HG02678 (cell line): Measurements from ENCODE around the gene TTLL8.

ENCODE experiments used
- ATAC-seq: cut with Tn5 transposase; IDR thresholded peaks from one replicate; pipeline ENCODE4 v1.9.1; 2021; ENCODE audit warnings: mild to moderate bottlenecking, moderate library complexity; ENCODE audit not compliant: unreplicated experiment

TTLL8 gene

DNA sequence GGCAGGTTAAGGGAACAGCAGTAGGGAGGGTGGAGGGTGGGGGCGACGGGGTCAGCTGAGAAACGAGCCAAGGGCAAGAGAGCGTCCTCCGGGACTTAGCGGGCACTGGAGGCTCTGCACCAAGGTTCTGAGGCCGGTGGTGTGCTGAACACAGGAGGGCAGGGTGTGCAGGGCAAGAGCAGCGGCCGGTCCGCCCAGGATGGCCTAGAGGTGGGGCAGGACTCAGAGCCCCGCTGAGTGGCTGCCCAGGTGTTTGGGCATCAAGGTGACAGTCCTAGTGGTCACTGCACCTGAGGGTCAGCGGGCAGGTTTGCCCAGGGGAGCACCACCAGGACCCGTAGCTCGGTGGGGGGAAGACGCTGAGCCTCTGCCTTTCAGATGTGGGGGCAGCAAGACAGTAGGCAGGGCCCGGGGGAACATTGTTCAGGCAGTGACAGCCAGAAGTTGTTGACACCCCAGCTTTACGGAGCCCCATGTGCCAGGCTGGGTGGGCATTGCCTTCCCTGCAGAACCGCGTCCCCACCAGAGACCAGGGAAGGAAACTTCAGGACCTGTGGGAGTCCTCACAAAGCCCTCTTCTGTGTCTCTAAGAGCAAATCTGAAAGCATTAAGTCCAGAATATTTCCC is 4.5 kb upstream of the TTLL8 start:
- ATAC-seq, result no peak

DNA sequence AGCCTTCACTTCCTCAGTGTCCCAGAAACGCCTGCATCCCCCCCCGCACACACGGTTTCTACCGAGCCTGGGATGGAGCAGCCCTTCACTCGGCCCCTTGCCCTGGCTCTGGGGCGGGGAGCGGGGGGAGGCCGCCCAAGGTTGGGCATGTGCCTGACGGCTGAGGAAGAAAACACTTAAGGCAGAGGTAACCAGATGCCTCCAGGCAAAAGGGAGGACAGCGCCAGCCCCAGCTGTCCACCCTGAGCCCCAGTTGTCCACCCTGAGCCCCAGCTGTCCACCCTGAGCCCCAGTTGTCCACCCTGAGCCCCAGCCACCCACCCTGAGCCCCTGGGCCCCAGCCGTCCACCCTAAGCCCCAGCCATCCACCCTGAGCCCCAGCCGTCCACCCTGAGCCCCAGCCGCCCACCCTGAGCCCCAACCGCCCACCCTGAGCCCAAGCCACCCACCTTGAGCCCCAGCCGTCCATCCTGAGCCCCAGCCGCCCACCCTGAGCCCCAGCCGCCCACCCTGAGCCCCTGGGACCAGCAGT is 3.8 kb upstream of the TTLL8 start:
- no peak for ATAC-seq

DNA sequence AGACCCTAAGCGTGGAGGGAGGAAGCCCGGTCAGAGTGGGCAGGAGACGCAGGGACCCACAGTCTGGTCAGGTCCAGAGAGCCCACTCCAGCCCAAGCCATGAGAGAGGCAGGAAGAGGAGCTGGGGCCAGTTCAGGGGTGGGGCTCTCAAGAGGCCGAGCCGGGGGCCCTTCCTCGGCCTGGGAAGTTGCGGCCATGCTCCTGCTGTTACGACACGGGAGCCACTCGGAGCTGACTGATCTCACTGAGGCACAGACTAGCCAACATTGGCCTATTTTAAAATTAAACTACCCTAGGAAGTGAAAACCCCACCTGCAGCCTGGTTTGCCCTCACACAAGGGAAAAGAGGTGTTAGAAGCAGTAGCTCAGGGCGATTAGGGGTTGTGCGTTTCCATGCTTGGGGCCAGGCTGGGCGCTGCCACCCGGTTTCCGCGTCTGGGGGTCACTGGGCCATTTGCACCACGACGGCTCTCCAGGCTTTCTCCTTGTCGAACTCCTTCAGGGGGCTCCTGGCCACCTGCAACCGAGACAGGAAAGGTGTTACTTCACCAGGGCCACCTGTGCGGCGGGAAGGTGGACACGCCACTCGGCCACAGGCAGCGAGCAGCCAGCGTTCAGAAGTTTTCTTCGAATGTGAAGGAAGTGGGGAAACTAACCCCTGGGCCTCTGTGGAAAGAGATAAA is 3.2 kb upstream of the TTLL8 start:
- ATAC-seq, result no peak

DNA sequence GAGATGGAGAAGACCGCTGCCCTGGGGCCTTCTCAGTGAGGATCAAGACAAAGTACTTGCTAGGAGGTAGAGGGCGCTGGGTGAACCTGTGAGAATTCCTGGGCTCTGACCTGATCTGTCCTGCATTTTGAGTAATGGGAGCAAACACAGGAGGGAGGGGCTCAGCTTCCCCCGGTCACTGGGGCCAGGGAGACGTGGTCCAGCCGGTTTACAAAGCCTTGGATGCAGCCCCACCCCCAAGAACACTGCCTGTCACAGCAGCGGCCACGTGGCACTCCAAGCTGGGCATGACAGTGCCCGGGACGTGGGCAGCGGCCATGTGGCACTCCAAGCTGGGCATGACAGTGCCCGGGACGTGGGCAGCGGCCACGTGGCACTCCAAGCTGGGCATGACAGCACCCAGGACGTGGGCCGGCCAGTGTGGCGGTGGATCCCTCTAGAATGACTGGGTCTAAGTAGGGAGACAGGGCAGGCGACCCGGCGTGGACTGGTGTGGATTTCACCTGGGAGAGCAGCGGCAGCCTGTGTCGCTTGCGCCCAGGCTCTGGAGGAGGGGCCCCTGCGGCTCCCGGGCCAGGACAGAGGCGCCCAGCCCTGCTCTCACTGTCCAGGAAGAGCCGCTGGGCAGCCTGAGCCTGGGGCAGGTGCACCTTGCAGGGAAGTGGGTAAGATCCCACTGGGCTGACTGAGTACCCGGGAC is 2.5 kb upstream of the TTLL8 start:
- no peak for ATAC-seq

DNA sequence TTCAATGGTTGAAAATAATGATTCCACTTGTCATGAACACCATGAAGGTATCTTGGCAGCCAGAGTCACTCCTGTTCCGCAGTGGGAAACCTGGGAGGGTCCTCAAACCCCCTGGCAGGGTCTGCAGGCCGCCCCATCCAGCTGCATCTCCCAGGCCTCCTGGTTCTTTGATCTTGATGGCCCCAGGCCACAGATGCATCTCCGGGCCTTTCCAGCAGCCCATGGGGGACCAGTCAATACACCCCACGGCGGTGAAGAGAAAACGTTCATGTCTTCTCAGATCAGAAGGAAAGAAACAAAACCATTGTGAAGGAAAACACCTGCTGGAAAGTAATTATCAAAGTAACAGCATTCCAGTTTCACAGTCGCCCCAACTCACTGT is 1.8 kb upstream of the TTLL8 start:
- ATAC-seq, result no peak

DNA sequence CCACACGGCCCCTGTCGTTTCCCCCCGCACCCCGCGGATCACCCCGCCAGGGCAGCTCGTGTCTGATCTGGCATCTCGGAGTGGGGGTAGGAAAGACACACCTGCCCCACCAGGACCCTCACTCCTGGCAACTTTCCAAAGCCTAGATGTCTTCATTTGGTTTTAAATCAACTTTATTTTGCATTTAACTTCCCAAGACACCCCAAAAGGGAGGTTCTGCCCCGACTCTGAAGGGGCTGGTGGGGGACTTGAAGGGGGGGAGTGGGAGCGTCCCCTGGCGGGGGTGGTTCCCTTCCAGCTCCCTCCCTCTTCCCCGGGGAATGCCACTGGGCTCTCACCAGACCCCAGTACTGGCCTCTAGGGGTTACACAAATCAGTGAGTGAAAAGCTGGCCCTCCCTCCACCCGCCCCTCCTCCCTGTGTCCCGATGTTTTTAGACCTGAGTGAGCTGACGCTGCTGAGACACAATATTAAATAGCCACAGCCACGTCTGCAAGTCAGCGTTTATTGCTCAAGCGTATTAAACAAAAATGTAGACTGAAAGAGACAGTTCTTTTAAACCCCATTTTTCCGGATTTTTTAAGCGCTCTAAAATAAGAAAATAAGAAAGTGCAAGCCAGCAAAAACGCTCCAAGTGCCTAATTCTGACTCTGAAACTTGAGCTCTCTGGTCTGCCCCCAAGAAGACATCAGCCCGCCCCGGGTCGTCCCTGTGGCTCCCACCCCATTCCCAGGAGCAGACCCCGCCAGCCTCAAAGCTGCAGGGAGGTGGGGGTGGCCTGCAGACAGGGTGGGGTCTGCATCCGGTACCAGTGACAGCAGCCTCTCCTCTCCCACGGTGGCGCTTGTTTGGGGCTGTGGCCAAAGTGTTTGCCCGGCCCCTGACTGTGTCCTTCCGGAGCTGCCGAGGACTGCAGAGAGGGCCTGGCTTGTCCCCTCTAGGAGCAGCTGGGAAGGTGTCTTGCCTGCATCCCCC is 1.1 kb upstream of the TTLL8 start:
- ATAC-seq, result no peak

DNA sequence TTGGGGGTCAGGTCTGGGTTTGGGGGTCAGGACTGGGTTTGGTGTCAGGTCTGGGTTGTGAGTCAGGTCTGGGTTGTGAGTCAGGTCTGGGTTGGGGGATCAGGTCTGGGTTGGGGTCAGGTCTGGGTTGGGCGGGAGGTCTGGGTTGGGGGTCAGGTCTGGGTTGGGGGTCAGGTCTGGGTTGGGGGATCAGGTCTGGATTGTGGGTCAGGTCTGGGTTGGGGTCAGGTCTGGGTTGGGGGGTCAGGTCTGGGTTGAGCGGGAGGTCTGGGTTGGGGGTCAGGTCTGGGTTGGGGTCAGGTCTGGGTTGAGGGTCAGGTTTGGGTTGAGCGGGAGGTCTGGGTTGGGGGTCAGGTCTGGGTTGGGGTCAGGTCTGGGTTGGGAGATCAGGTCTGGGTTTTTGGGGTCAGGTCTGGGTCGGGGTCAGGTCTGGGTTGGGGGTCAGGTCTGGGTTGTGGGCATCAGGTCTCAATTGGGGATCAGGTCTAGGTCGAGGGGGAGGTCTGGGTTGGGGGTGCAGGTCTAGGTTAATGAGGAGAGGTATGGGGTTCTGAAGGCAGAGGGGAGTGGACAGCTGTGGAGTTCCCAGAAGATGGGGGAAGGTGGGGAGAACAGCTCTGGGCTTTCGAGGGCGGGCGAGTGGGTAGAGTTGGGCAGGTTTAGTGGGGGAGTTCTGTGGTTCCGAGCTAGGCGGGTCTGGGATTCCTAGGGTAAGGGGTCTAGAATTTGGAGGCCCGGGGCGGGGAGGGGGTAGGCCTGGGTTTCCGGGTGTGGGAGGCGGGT is 629 bp downstream of the TTLL8 start:
- no peak for ATAC-seq

DNA sequence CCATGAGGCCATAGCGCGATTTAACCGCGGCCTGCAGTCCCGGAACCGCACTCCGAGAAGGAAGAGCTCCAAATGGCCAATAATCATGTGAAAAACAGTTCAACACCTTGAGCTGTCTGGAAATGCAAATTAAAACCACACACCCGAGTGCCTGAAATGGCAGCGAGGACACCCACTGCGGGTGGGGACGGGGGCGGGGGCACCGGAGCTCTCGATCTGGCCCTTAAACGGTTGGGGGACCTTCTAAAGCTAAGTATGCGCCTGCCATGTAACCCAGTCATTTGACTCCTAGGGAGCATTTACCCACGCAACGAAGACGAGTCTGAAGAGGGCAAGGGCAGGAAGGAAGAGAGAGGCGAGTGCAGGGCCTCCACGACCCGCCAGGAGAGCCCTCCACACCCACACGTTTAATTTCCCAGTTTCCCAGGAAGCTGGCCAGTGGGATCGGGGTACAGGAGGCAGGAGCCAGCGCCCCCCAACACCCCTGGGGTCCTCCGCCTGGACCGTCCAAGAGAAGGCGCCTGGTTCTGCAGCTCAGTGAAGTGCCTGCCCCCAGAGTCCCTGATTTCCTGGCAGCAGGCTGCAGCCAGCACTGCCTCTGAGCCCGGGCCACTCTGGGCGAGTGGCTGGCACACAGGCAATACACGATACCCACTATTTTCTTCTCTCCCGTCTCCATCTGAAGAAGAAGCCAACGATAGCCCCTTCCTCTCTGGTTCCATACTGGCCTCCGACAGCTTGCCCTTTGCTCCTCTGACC is 1.7 kb downstream of the TTLL8 start:
- no peak for ATAC-seq

DNA sequence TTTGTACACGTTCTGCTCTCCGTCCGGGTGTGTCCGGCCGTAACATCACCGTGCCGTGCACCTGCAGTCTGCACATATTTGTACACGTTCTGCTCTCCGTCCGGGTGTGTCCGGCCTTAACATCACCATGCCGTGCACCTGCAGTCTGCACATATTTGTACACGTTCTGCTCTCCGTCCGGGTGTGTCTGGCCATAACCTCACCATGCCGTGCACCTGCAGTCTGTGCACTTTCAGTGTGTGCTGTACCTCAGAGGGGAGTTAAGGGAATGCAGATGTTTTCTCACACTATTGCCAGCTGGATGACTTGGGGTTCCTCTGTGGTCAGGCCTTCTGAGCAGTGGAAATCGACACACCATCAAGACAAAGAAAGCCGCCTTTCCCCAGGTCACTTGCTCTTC is 4.2 kb downstream of the TTLL8 start:
- no peak for ATAC-seq

DNA sequence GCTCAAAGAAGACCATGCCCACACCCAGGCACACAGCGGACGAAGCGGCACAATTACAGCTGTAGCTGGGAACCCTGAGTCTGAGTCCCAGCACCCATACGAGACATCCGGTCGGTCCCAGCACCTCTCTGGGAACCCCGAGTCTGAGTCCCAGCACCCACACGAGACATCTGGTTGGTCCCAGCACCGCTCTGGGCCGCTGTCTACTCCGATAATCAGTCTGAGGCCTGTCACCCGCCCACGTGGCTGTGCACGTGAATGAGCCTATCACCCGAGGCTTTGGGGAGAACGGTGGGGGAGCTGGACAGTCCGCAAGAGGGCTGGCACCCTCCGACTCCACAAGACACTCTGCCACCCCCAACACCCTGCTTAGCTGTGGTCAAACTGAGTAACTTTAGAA is 6.2 kb downstream of the TTLL8 start:
- ATAC-seq, result no peak

DNA sequence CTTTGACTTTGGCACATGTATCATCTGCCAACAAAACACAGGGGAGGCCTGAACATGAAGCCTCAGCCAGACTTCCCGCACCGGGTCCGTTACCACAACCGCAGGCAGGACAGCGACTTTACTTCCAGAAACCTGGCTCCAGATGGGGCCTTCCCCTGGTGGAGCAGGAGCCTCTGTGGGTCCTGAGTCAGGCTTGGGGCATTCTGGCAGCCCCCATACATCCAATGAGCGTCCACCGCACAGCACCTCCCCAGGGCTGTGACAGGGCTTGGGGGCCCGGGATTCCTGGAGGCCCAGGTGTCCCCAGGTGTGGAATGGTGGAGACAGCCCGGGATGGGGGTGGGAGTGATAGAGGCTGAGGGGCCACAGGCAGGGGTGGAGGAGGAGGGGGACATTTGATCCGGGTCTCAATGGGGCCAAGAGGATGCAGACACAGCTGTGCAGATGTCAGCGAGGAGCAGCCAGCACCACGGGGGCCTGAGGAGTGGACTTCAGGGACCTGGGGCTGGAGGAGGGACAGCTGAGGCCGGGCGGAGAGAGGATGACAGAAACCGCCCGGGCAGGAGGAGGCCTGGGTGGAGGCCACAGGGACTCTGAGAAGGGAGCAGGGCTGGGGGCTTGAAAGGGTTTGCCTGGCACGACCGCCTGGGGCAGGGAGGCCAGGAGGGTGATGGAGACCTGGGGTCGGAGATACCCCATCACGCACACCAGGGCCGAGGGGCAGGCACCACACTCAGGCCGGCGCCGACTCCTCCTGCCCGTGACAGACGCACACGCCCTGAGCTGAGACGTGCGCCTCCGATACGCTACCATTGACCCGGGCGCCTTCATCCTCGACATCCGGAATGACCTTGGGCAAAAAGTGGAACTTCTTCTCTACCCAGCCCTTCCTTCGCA is 8.6 kb downstream of the TTLL8 start:
- no peak for ATAC-seq

DNA sequence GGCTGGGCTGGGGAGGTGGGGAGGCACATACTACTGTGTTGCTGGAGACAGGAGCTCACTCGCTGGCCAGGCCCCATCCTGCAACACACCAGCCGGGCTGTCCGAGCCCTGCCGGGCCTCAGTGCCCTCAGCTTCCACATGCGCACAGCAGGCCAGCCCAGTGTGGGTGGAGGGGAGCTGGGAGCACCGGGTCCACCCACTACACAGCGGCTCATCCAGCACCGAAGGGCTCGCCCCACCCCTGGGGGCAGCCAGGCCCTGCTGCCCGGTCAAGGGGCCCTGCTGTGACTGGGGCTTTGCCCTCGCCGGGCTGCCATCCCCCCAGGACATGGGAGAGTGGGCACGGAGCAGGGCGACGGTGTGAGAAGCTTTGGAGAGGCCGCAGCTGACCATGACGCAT is 9.3 kb downstream of the TTLL8 start:
- no peak for ATAC-seq

DNA sequence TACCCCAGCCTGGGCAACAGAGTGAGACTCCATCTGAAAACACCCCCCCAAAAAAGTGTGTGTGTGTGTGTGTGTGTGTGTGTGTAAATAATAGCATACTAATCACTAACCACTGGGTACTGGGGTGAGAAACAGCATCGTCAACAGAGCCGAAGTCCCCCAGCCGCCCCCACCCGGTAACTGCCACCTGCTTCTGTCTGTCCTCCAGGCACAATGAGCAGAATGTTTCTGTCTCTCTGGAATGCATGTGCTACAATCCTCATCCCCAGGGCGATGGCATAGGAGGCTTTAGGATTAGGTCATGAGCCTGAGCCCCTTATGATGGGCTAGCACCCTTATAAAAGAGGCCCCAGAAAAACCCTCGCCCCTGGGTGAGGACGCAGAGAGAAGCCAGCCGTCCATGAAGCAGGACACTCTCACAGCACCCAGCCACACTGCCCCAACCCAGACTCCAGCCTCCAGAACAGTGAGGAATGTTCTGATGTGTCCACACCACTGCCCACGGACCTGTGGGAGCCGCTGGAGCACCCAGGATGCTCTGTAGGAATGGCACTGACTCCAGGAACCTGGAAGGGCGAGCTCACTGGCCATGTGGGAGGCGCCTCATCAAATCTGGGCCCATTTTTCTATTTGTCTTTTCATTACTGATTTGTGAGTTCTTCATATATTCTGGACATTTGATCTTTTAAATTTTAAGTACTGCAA is 9.9 kb downstream of the TTLL8 start:
- ATAC-seq, result no peak

DNA sequence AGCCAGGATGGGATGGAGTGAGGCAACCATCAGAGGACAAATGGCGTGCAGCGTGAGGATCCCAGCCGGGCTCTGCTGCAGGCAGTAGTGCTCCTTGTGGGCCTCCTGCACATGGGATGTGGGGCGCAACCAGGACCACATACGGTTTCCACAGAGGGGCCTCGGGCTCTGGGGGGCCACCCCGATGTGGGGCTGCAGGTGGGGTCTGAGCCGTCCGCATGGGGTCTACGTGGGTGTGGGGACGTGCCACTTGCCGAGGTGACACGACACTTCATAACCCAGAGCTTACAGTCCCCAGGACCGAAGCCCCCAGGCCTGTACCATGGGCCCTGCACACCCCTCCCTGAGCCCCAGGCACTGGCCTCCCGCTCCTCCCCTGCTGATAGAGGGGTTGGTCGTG is 10.8 kb downstream of the TTLL8 start:
- no peak for ATAC-seq

DNA sequence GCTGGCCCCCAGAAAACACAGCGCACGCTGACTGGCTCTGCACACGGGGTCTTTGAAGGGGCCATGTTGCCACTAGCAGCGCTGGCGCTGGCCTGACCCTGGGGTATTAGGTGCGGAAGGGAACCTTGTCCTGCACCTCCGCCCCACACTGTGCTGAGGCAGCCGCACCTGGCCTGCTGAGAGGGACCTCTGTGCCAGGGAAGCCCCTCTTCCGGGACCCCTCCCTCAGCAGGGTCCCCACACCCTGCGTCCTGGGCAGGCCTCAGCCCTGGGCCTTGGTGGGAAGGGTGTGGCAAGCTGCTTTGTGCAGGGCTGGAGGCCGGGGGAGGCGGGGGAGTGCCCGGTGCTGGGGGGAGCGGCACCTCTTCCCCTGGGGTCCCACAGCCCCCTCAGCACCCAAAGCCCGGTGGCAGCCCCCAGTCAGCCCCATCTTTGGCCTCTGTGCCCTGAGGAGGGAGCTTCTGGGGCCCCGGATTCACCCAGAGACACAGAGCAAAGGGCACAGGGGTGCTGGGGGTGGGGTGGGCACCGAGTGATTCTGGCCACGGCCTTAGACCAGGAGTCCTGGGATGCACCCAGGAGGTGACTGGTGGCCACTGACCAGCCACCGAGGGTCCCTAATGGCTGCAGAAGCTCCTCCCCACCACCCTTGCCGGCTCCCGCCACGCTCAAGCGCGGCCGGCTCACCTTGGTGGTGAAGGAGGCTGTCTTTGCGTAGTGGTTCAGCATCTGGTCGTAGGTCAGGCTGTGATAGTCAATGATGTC is 11.4 kb downstream of the TTLL8 start:
- ATAC-seq, result no peak

DNA sequence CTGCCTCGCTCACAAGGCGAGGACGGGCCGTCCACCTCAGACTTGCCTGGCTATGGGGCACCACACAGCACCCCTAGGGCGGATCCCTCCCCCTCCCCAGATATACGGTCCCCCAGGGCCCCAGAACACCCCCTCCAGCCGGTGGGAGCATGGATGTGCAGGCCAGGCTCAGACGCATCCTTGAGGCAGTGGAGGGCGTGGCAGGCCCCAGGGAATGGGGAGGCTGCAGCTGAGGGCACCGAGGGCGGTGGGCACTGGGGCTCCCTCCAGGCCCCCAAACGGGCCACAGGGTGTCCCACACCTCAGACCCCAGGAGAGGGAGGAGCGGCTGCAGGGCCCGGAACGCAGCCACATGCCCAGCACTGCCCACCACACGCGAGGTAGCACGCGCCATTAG is 12.1 kb downstream of the TTLL8 start:
- no peak for ATAC-seq
